Measurements from ENCODE around the gene RSPO3. TPM values are rescaled to one million over a fixed set of nuclear protein-coding genes. Genes with fewer than 3 reads are reported as not detected.
"Not testable (repeated sequence)": the region's sequence is repeated elsewhere in the genome, so short reads cannot be mapped to it uniquely, and the experiment has no call there.

The RSPO3 gene, protein sequence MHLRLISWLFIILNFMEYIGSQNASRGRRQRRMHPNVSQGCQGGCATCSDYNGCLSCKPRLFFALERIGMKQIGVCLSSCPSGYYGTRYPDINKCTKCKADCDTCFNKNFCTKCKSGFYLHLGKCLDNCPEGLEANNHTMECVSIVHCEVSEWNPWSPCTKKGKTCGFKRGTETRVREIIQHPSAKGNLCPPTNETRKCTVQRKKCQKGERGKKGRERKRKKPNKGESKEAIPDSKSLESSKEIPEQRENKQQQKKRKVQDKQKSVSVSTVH
- 0.10 and 0.11 TPM in 2 replicates for total RNA-seq (2014; rRNA removed; shearing (Covaris generic))
- 0.08 and 0.12 TPM in 2 replicates for polyA plus RNA-seq (2015; cell fraction: cytosol; rRNA removed)
- 0.05 and 0.22 TPM in 2 replicates for polyA plus RNA-seq (2015; cell fraction: nucleus; rRNA removed)

DNA sequence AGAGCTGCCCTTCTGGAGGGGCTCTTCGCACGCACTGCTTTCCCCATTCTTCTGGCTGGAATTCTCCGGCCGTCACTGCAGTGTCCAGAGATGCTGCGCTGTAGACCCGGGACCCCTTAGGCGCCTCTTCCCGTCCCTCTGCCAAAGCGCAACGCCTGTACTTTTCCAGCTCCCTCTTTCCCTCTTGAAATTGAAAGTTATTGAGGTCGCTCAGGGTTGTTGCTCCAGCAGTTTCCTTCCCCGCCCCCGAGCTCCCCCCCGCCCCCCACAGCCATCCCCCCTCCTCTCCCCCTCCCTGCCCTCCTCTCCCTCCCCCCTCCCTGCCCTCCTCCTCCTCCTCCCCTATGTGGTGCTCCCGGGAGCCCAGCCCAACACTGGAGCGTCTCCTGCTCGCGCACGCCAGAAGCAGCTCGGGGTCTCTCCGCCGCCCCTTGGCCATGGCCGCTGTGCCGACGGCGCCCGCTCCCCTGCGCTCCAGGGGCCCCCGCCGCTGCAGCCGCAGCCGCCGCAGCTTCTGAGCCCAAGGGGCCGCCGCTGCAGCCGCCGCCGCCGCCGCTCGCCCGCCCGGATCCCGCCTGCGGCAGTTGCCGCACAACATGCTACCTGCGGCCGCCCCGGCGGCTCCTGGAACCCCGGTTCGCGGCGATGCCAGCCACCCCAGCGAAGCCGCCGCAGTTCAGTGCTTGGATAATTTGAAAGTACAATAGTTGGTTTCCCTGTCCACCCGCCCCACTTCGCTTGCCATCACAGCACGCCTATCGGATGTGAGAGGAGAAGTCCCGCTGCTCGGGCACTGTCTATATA is at the start of gene RSPO3:
TSS of gene RSPO3 (plus strand) at position 374 of the 804 bp plus-strand sequence. CDS start 522 bp downstream, outside the sequence.
- peak; percentile 26 for DNase-seq (ENCODE audit: low read depth)

DNA sequence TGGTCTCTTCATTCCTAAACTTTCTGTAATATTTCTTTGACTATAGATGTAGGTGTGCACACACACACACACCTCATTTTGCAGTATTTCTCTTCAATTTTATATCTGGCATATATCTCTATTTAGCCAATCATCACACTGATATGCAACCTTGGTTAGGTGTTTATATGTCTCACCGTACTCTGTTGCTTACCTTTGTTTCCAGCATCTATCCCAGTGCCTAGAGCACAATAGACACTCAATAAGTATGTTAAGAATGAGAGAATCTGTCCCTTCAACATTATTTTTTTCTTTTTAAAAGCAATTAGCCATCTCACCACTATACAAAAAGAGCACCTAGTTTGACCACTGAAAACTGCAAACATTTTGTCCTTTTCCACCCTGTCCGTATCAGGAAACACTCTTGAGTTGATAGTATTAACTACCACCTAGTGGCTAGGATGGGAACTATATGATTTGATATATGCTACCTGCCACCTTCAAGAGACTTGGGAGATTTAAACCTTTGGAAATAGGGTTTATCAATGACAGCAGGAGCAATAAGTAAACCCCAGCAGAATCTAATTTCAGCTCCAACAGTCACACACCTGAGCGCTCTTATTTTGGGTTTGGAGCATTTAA is 48.7 kb upstream of the RSPO3 start:
- peak; percentile 32 for DNase-seq (ENCODE audit: low read depth)

DNA sequence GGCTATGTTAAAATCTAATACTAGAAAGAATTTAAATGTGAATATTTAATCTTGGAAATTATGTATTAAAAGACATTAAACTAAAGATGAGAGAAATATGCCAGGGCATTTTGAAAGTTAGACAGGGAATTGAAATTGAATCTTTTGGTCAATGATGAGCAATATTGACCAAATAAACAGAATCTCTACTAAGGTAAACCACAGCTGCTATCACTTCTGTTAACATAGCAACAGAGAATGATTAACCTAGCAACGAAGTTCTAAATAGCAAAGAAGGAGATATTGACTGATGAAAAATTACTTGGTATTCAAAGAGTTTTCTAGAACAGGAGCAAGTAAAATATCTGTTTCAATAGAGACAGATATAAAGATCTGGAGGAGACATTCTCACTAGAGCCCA is 45.2 kb upstream of the RSPO3 start:
- DNase-seq (ENCODE audit: low read depth) = no peak

DNA sequence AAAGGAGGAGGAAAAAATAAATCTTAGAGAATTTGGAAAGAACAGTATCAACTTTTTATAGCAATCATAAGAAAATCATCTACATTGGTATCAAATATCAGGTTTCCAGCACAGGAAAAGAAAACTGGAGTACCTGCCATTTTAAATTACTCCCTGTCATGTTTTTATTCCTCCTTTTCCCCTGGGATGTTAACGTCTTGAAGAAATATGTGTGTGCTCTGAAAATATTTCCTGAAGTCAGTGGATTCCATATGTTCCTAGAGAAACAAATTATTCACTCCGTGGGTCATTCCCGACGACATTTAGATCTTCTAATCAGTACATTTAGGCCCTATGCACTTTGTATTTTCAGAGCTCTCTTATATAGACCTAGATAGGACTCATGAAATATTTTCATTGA is 42.0 kb upstream of the RSPO3 start:
- no peak for DNase-seq (ENCODE audit: low read depth)

DNA sequence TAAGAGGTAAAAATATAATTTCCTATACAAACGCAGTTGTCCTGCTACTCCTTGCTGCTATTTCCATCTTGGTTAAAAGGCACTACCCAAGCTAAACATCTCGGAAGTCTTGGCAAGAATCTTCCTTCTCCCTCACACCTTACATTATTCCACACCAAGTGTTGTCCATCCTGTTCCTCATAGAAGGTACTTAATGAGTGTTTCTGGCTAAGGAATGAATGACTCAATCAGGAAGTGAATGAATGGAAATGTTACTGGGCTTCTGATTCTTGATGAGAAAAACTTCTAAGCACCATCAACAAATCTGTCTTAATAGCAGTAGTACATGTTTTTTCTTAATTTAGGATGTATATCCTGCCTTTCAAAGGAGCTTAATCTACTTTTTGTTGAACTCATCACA is 40.6 kb upstream of the RSPO3 start:
- DNase-seq (ENCODE audit: low read depth) = peak; percentile 13

DNA sequence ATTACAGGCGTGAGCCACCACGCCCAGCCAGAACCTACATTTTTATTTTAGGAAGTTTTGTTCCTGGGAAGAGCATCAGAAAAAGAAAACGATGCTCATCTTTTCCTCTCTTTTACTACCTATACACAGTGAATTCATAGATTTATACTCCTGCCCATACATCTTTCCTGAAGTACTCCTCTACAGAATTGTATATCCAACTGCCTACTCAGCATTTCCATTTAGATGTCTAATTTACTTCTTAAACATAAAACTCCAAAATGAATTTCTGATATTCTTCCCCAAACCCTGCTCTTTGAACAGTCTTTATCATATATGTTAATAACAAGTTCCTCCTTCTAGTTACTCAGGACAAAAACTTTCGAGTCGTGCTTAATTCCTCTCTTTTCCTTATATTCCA is 39.8 kb upstream of the RSPO3 start:
- no peak for DNase-seq (ENCODE audit: low read depth)

DNA sequence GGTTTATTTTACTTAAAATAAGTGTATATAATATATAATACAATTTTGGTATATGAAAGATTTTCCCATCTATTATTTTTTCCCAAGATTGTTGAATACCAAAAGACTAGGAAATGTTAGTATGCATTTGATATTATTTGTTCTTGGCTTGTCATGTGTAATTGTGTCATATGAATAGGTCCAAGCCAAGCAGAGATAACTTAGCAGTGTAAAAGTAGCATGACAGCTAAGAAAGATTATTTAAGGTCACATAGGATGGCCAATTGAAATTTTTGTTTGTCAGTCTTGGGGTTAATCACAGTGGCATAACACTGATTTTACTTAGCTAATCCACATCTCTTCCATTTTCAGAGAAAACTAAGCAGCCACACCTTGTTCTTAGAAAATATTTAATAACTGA is 38.8 kb upstream of the RSPO3 start:
- DNase-seq (ENCODE audit: low read depth) = no peak

DNA sequence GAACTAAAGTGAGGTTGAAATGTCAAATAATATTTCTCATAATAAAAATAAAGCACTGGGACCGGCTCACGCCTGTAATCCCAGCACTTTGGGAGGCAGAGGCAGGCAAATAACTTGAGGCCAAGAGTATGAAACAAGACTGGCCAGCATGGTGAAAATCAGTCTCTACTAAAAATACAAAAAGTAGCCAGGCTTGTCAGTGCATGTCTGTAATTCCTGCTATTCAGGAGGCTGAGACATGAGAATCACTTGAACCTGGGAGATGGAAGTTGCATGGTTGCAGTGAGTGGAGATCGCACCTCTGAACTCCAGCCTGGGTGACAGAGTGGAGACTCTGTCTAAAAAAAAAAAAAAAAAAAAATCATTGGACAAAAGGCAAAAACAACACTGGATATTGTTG is 38.4 kb upstream of the RSPO3 start:
- DNase-seq (ENCODE audit: low read depth) = no peak

DNA sequence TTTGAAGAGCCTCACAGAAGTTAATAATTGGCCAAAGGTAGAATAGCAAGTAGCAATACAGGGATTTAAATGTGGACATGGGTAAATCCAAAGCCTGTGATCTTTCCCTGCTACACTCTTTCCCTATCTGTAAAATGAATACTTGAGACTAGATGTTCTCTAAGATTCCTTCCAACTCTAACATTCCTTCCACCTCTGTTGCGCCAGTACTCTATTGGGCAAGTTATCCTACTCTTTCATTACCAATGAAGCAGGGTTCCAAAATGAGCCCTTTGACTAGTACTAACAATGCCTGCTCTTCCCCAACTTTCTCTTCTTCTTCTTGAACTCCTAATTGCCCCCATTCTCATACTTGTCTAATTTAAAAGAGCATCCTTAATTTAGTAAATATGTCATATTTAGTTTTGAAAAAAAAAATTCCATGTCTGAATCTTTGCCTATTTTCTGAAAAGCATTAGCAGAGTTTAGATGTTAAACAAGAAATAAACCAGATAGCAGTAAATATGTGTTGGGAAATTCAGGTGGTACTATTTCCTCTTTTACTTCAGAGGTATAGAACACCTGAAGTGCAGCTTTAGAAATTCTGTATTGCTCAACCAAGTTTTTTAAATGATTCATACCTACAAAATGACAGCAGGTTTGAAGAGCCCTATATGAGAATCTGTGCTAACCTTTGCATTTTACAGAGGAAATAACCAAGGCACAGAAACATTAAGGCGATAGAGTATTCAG is 35.1 kb upstream of the RSPO3 start:
- DNase-seq (ENCODE audit: low read depth) = no peak

DNA sequence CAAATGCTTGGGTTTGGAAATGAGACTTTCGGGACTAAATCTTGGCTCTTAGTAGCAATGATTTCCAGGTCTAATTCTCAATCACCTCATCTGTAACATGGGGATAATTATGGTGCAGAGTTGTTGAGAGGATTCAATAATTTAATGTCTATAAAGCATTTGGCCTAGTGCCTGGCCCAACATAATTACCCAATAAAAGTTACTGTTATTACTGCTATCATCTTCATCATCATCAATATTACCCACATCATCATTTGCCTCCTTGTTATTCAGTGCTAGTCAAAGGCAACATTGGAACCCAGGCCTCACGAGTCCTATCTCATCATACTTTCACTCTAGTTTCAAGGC is 34.5 kb upstream of the RSPO3 start:
- no peak for DNase-seq (ENCODE audit: low read depth)

DNA sequence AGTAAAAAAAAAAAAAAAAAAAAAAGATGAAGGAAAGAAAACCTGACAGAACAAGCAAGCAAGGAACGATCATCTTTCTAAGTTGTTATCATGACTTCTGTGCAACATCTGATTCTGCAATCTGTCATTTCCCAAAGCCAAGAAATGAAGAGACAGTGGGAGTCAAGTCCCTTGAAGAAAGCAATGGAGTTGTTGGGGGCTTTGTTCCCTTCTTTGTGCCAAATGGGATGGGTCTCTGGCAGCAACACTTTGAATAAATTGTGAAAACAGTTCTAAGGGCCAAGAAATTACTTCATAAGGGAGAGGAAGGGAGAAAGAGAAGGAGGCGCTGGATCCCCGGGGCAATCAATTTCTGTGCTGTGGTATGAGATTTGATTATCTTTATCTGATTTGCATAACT is 33.3 kb upstream of the RSPO3 start:
- no peak for DNase-seq (ENCODE audit: low read depth)

DNA sequence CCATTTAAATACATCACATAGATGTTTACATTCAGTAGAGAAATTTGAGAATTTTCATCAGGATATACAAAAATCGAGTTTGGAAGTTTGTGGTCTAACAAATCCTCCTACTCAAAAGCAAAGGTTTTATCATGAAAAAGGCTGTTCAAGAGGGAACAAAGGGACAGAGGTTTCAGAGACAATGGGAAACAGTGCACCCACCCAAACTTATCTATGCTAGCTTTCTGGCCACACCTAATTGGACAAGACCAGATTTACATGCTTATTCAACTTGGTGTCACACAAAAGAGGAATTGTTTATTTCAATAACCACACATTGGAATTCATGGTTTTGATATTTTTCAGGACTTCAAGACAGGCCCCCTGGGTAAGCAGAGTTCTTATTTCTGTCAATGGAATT is 28.4 kb upstream of the RSPO3 start:
- DNase-seq (ENCODE audit: low read depth) = no peak

DNA sequence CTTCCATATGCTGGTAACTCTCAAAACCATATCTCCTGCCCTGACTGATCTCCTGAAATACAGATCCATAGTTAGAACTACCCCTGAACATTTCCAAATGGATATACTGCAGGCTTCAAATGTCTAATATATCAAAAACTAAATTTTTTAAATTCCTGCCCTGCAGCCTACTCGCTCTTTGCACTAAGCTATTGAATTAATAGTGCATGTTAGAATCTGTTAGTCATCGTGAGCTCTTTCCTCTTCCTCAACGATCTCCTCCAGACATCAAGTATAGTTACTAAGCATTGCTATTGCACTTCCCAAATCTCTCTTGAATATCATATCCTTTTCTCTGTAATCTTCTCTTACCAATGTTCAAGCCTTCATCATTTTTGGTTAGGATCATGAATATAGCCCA is 26.0 kb upstream of the RSPO3 start:
- no peak for DNase-seq (ENCODE audit: low read depth)

DNA sequence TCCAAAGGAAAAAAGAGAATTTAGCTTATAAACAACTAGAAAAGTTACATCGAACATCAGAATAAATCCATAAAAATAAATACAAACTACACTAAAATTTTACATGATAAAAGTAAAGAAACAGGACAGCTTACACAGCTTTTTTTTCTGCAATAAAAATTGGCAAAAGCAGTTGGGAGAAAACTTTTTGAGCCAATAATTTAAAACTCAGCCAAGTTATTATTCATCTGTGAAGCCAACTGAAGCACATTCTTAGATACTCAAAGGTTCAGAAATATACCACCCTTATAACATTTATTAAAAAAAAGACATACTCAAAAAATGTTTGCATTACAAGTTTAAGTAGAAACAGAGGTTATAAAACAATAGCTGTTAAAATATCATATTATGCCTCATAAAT is 23.7 kb upstream of the RSPO3 start:
- DNase-seq (ENCODE audit: low read depth) = no peak

DNA sequence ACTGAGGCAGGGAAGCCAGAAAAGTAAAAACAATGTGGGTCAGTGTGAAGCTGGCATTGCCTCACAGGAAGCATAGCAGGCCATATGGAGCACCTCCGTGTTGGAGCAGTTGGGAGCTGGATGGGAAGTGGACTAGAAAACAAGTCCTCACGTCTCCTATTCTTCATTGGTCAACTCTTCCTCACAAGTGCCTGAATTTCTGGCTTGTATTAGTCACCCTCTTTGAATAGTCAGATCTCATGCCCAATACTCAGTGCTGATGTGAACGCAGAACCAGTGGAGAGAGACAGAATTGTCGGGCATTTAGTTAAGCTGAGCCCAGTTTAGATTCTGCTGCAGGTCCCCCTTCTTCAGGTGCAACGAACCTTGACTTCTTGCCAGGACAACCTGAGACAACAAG is 22.3 kb upstream of the RSPO3 start:
- peak; percentile 32 for DNase-seq (ENCODE audit: low read depth)

DNA sequence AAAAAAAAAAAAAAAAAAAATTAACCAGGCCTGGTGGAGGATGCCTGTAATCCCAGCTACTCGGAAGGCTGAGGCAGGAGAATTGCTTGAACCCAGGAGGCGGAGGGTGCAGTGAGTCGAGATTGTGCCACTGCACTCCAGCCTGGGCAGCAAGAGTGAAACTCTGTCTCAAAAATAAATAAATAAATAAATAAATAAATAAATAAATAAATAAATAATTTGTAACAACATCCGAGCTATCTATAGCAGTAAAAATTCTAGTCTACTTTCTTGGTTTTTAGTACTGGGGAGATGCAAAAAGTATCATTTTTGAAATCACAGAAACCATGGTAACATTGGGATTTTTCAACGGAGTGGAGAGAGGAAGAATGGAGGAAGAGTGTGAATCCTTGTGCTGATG is 21.0 kb upstream of the RSPO3 start:
- DNase-seq (ENCODE audit: low read depth) = not testable (repeated sequence)

DNA sequence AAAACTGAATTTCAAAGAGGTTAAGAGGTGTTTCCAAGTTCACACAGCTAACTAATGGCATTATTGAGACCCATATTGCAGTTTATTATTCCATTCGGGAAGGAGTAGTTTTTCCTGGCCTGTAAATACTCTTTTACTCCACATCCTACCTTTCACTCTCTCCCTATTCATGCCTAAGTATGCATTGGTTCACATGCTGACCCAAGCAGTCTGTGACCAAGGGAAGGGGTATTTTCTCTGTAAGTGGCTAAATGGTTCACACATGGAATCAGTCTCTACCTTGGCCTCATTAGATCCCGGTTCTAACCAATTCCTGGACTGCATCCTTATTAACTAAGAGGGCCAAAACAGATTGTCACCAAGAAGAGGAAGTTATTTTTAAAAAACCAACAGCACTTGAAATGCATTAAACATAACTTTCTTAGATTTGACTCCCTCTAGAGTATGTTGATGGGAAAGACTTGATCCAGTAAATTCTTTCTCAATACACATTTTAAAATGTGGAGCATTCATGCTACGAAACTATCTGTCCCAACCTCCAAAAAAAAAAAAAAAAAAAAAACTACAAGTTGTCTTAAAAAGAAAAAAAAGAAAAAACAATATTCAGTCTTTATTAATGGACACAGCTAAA is 17.8 kb upstream of the RSPO3 start:
- no peak for DNase-seq (ENCODE audit: low read depth)

DNA sequence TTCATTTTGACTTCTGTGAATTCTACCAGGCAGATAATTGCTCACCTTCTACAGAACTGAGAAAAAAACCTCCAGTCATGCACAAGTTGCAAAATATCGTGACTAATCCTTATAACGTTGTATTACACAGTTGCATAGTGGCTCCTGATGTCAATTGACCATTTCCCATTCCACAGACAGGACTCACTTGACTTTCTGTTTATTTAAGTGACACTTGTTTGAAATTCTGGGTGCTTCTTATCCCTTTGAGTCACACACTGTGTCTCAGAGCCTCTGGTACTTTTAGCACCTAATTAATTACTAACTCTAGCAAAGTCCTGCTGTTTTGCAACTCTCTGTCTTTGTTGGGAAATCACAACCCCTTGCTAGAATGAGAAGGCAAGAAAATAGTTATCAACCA is 16.2 kb upstream of the RSPO3 start:
- DNase-seq (ENCODE audit: low read depth) = peak; percentile 82

DNA sequence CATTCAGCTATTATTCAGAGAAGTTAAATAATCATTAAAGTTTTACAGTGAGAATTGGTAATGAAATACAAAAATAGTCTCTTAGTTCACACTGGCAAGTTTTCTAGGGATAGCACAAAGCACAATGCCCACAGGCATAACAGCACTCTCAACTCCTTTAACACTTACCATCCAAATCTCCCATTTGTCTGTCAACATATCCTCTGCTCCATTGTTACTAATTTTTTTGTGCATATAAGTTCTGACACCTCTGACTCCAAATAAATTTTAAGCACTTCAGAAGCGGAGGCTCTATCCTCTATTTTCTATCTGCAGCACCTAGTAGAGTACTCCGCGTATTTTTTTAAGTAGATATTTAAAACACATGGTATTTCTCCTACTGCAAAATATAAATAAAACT is 15.6 kb upstream of the RSPO3 start:
- DNase-seq (ENCODE audit: low read depth) = no peak

DNA sequence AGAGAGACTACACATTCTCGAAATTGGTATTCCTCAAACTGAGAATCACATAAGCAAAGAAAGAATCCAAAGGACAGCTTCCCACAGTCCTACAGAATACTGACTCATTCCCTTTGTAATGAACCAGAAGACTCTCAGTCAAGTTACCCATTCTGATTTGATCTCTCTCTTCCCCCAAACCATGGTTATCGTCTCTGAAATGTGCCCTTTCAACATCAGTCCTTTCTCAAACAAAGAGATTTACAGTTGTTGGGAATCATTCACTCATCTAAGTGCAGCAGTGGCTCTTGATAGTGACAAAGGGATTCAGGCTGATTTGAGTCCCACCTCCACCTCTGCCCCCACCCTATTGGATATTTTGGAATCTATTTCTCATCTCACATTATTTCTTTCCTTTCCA is 15.0 kb upstream of the RSPO3 start:
- peak; percentile 30 for DNase-seq (ENCODE audit: low read depth)

DNA sequence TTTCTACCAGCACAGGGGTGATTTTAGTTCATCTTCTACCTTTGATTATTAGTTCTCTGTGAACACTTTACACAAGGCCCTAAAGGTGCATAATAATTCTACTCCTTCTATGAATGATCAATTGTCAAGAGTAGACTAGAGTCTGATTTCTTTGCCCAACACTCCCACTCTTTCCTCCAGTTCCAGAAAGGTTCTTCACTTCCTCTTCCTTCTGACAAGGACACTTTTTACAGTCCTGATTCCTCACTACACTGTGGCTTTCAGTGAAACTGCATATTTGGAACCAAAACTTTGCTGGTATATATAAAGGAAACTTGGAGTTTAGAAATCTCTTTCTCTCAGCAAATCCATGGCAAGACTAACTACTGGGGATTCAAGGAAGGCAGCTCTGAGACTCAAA is 10.6 kb upstream of the RSPO3 start:
- no peak for DNase-seq (ENCODE audit: low read depth)
